ENCODE data around the gene IRF2. TPM values are rescaled to one million over a fixed set of nuclear protein-coding genes. Genes with fewer than 3 reads are reported as not detected.

Gene IRF2
- total and polyA plus RNA-seq, 2 of the 8 experiments (the other 6 are each of a cell fraction or from before 2014, with no cell fraction given), result 13.8 to 17.0 TPM

DNA sequence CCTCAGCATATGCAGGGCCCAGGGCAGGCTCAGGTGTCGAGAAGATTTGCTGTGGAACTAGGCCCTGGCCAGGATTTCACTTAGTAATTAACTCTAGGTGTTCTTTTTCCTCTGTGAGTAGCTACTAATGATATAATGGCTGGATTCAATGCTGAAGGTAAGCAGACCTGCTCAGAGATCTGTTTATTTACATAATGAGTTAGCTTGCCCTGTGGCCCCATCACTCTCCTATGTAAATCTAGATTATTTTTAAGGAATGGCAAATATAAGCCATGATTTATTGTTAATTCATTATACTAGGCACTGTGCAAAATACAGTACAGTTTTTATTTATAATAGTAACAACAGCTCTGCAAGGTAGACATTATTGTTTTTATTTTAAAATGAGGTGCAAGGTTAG lies 117.2 kb downstream of the IRF2 start (continued):
- TF ChIP-seq, protein P1, sequence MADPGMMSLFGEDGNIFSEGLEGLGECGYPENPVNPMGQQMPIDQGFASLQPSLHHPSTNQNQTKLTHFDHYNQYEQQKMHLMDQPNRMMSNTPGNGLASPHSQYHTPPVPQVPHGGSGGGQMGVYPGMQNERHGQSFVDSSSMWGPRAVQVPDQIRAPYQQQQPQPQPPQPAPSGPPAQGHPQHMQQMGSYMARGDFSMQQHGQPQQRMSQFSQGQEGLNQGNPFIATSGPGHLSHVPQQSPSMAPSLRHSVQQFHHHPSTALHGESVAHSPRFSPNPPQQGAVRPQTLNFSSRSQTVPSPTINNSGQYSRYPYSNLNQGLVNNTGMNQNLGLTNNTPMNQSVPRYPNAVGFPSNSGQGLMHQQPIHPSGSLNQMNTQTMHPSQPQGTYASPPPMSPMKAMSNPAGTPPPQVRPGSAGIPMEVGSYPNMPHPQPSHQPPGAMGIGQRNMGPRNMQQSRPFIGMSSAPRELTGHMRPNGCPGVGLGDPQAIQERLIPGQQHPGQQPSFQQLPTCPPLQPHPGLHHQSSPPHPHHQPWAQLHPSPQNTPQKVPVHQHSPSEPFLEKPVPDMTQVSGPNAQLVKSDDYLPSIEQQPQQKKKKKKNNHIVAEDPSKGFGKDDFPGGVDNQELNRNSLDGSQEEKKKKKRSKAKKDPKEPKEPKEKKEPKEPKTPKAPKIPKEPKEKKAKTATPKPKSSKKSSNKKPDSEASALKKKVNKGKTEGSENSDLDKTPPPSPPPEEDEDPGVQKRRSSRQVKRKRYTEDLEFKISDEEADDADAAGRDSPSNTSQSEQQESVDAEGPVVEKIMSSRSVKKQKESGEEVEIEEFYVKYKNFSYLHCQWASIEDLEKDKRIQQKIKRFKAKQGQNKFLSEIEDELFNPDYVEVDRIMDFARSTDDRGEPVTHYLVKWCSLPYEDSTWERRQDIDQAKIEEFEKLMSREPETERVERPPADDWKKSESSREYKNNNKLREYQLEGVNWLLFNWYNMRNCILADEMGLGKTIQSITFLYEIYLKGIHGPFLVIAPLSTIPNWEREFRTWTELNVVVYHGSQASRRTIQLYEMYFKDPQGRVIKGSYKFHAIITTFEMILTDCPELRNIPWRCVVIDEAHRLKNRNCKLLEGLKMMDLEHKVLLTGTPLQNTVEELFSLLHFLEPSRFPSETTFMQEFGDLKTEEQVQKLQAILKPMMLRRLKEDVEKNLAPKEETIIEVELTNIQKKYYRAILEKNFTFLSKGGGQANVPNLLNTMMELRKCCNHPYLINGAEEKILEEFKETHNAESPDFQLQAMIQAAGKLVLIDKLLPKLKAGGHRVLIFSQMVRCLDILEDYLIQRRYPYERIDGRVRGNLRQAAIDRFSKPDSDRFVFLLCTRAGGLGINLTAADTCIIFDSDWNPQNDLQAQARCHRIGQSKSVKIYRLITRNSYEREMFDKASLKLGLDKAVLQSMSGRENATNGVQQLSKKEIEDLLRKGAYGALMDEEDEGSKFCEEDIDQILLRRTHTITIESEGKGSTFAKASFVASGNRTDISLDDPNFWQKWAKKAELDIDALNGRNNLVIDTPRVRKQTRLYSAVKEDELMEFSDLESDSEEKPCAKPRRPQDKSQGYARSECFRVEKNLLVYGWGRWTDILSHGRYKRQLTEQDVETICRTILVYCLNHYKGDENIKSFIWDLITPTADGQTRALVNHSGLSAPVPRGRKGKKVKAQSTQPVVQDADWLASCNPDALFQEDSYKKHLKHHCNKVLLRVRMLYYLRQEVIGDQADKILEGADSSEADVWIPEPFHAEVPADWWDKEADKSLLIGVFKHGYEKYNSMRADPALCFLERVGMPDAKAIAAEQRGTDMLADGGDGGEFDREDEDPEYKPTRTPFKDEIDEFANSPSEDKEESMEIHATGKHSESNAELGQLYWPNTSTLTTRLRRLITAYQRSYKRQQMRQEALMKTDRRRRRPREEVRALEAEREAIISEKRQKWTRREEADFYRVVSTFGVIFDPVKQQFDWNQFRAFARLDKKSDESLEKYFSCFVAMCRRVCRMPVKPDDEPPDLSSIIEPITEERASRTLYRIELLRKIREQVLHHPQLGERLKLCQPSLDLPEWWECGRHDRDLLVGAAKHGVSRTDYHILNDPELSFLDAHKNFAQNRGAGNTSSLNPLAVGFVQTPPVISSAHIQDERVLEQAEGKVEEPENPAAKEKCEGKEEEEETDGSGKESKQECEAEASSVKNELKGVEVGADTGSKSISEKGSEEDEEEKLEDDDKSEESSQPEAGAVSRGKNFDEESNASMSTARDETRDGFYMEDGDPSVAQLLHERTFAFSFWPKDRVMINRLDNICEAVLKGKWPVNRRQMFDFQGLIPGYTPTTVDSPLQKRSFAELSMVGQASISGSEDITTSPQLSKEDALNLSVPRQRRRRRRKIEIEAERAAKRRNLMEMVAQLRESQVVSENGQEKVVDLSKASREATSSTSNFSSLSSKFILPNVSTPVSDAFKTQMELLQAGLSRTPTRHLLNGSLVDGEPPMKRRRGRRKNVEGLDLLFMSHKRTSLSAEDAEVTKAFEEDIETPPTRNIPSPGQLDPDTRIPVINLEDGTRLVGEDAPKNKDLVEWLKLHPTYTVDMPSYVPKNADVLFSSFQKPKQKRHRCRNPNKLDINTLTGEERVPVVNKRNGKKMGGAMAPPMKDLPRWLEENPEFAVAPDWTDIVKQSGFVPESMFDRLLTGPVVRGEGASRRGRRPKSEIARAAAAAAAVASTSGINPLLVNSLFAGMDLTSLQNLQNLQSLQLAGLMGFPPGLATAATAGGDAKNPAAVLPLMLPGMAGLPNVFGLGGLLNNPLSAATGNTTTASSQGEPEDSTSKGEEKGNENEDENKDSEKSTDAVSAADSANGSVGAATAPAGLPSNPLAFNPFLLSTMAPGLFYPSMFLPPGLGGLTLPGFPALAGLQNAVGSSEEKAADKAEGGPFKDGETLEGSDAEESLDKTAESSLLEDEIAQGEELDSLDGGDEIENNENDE (IDR thresholded peaks at IDR 0.05; ENCODE audit: insufficient replicate concordance, low read length), result no peak
- TF ChIP-seq ASH2L (IDR thresholded peaks at IDR 0.05; ENCODE audit: low read length), result no peak
- TF ChIP-seq KDM5A (IDR thresholded peaks at IDR 0.05; ENCODE audit: low read length), result no peak
- TF ChIP-seq ZNF274 (IDR thresholded peaks at IDR 0.05; ENCODE audit: borderline replicate concordance, extremely low read depth, low read length), result no peak
- TF ChIP-seq CTBP2 (IDR thresholded peaks at IDR 0.05; ENCODE audit: borderline replicate concordance, insufficient read depth, insufficient read length, low read length), result no peak
- no peak for TF ChIP-seq JUND (IDR thresholded peaks at IDR 0.05; ENCODE audit: low read length)
